ENCODE results near the gene GPR55. TPM values are rescaled to one million over a fixed set of nuclear protein-coding genes. Genes with fewer than 3 reads are reported as not detected.

Gene GPR55
- total RNA-seq, 1 experiment from 2014 or later = not detected

- Histone ChIP-seq H3K4me1 (replicated peaks; ENCODE audit: insufficient read depth) (no peaks in the 10 kb centered on the region), H3K27me3 (ENCODE audit: insufficient read depth, low read depth) (no peaks in the 10 kb centered on the region), H3K9me3 (ENCODE audit: insufficient read depth, low read depth) (no peaks in the 10 kb centered on the region), H3K36me3 (ENCODE audit: low read depth) (no peaks in the 10 kb centered on the region), H3K27ac (no peak overlapping the region), H3K79me2 (ENCODE audit: low read depth) (no peaks in the 10 kb centered on the region), H3K4me3 (no peak overlapping the region), H3K4me2 (no peak overlapping the region), H2AFZ (no peak overlapping the region), H3K9me2 (ENCODE audit: insufficient read depth) (no peaks in the 10 kb centered on the region), H3F3A (ENCODE audit: insufficient read depth, low read depth) (no peaks in the 10 kb centered on the region), H4K20me1 (ENCODE audit: insufficient read depth) (no peaks in the 10 kb centered on the region)
- DNase-seq = no peak
- intact Hi-C loops (cut with micrococcal nuclease; ENCODE audit: unreplicated experiment) = no loop called here
- no TSS peak for BruUV-seq (replicated peaks)
- CTCF ChIA-PET = no interaction called here
- POLR2A ChIA-PET (ENCODE audit: unreplicated experiment) = no interaction called here
- no peak for TF ChIP-seq EZH2 (IDR thresholded peaks at IDR 0.05; ENCODE audit: low read depth)
- no peak for TF ChIP-seq CTCF (conservative IDR thresholded peaks at IDR 0.05)
Observed at GRCh38 chr2:230914886-230915285, 10.2 kb downstream of the GPR55 start.

- Histone ChIP-seq H3K4me2 (no peak overlapping the region), H3K79me2 (ENCODE audit: low read depth) (no peaks in the 10 kb centered on the region), H2AFZ (no peak overlapping the region), H3K9me2 (ENCODE audit: insufficient read depth) (no peaks in the 10 kb centered on the region), H4K20me1 (ENCODE audit: insufficient read depth) (no peaks in the 10 kb centered on the region), H3K4me1 (replicated peaks; ENCODE audit: insufficient read depth) (peaks cover 8% of the 10 kb centered on the region), H3K27ac (no peak overlapping the region), H3K27me3 (ENCODE audit: insufficient read depth, low read depth) (no peaks in the 10 kb centered on the region), H3K36me3 (ENCODE audit: low read depth) (no peaks in the 10 kb centered on the region), H3F3A (ENCODE audit: insufficient read depth, low read depth) (no peaks in the 10 kb centered on the region), H3K9me3 (ENCODE audit: insufficient read depth, low read depth) (no peaks in the 10 kb centered on the region), H3K4me3 (no peak overlapping the region)
- TF ChIP-seq EZH2 (IDR thresholded peaks at IDR 0.05; ENCODE audit: low read depth) (no peak), CTCF (conservative IDR thresholded peaks at IDR 0.05) (peak; percentile 49; the same call in 1 of the 2 replicates)
- BruUV-seq (replicated peaks) = no TSS peak
- intact Hi-C loops (cut with micrococcal nuclease; ENCODE audit: unreplicated experiment) = no loop called here
- CTCF ChIA-PET = no interaction called here
- POLR2A ChIA-PET (ENCODE audit: unreplicated experiment) = interaction anchor here (0.7 kb wide), 1 partner anchor 28 kb away, joined by 7 read pairs; no protein-coding TSS in a partner anchor
- no peak for DNase-seq
Observed at GRCh38 chr2:230913406-230914143, 11.5 kb downstream of the GPR55 start.

GRCh38 chr2:230912724-230913123 lies 12.3 kb downstream of the GPR55 start:
- Histone ChIP-seq H3K9me3 (ENCODE audit: insufficient read depth, low read depth) (no peaks in the 10 kb centered on the region), H3K4me3 (no peak overlapping the region), H3K27ac (no peak overlapping the region), H3F3A (ENCODE audit: insufficient read depth, low read depth) (0 out of 2 replicates have a peak, but pooled peaks cover 4% of the 10 kb centered on the region), H3K36me3 (ENCODE audit: low read depth) (no peaks in the 10 kb centered on the region), H3K27me3 (ENCODE audit: insufficient read depth, low read depth) (no peaks in the 10 kb centered on the region), H2AFZ (no peak overlapping the region), H3K9me2 (ENCODE audit: insufficient read depth) (no peaks in the 10 kb centered on the region), H3K79me2 (ENCODE audit: low read depth) (no peaks in the 10 kb centered on the region), H3K4me1 (replicated peaks; ENCODE audit: insufficient read depth) (peaks cover 13% of the 10 kb centered on the region), H3K4me2 (no peak overlapping the region), H4K20me1 (ENCODE audit: insufficient read depth) (no peaks in the 10 kb centered on the region)
- intact Hi-C loops (cut with micrococcal nuclease; ENCODE audit: unreplicated experiment) = no loop called here
- no TSS peak for BruUV-seq (replicated peaks)
- no peak for DNase-seq
- TF ChIP-seq CTCF (conservative IDR thresholded peaks at IDR 0.05) = no peak
- TF ChIP-seq EZH2 (IDR thresholded peaks at IDR 0.05; ENCODE audit: low read depth) = no peak
- ChIA-PET POLR2A (ENCODE audit: unreplicated experiment) (no interaction called here), CTCF (no interaction called here)

Data from PC-9 (cell line).